Measurements from ENCODE around the gene JDP2. TPM values are rescaled to one million over a fixed set of nuclear protein-coding genes. Genes with fewer than 3 reads are reported as not detected.

The JDP2 gene
- total RNA-seq, 4 donors from 2014 or later, result 32.9 to 86.8 (median 50.1) TPM

DNA sequence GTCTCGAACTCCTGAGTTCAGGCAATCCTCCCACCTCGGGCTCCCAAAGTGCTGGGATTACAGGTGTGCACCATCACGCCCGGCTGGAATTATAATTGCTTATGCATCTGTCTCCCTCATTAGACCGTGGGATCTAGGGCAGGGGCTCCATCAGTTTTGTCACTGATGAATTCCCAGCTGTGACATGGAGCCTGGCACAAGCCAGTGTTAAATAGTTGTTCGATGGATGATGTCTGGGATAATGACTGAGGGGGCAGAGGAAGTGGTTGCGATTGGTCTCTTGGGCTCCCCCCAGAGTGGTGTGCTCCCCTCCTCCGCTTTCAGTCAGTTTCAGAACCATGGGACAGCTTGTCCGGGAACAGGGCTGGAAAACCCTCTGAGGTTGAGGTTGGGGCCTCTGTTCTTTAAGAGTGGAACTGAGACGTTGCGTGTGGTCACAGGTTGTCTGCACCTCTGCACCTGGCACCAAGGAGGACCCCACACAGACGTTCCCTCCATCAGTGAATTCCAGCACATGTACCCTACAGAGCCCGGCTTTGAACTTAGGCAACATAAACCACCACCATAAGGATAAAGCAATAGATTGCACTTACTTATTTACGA, 63.7 kb downstream of the JDP2 start:
- no peaks in the 10 kb centered on the region for H3K36me3 ChIP-seq
- intact Hi-C loops (cut with DNase I; ENCODE audit: low total_unique reads), result no loop called here
- H3K4me3 ChIP-seq, result no peak overlapping the region
- no peak for DNase-seq
- no peaks in the 10 kb centered on the region for H3K4me1 ChIP-seq
- TF ChIP-seq POLR2A (IDR thresholded peaks at IDR 0.05), result no peak
- no peak for TF ChIP-seq CTCF (IDR thresholded peaks at IDR 0.05)
- H3K27ac ChIP-seq, result no peak overlapping the region
- H3K9me3 ChIP-seq, result no peaks in the 10 kb centered on the region
- H3K27me3 ChIP-seq, result no peaks in the 10 kb centered on the region

GRCh38 chr14:75492832-75493591, 65.2 kb downstream of the JDP2 start:
- H3K27me3 ChIP-seq, result no peaks in the 10 kb centered on the region
- no peaks in the 10 kb centered on the region for H3K4me1 ChIP-seq
- DNase-seq, result no peak
- no peak overlapping the region for H3K27ac ChIP-seq
- TF ChIP-seq POLR2A (IDR thresholded peaks at IDR 0.05), result no peak
- no peak for TF ChIP-seq CTCF (IDR thresholded peaks at IDR 0.05)
- intact Hi-C loops (cut with DNase I; ENCODE audit: low total_unique reads), result no loop called here
- H3K9me3 ChIP-seq, result no peaks in the 10 kb centered on the region
- H3K36me3 ChIP-seq, result no peaks in the 10 kb centered on the region
- H3K4me3 ChIP-seq, result no peak overlapping the region

DNA sequence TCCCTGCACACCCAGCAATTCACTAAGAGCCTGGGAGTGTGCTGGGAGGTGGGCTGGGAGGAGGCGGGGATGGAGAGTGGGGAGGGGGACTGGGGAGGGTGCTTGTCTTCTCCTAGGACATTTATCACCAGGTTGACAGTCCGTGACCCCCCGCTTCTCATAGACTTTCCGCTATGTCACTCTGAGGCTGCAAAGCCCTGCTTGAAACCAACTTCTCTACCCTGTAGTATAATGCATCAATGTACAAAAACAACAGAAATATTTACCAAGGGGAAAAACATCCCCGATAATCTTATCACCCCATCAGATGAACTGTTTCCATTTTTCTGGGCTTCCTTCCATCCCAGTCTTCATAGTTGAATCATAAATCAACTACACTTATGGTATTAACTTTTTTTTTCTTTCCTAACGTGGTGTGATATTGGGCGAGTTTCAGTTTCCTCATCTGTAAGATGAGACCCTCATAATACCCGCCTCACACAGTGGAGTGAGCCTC, 65.8 kb downstream of the JDP2 start:
- Histone ChIP-seq H3K27me3 (no peaks in the 10 kb centered on the region), H3K27ac (no peak overlapping the region), H3K36me3 (no peaks in the 10 kb centered on the region), H3K4me3 (no peak overlapping the region), H3K9me3 (no peaks in the 10 kb centered on the region), H3K4me1 (no peaks in the 10 kb centered on the region)
- no peak for TF ChIP-seq POLR2A (IDR thresholded peaks at IDR 0.05)
- no peak for TF ChIP-seq CTCF (IDR thresholded peaks at IDR 0.05)
- intact Hi-C loops (cut with DNase I; ENCODE audit: low total_unique reads), result no loop called here
- DNase-seq, result no peak

DNA sequence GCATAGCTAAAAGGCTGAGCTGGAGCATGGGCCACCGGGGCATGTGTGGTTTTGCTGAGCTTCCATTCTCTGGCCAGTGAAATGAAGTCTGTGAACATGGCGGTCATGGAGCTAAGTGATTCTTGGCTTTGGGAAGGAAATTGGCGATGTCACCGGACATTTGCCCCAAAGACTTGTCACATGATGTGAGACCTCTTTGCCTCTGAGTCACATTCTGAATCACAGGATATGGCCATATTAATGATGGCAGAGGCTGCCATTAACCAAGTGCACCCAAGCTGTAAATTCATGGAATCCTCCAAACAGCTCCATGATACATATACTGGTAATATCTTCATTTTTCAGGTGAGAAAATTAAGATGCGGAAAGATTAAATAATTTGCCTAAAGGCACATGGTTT, 67.1 kb downstream of the JDP2 start:
- intact Hi-C loops (cut with DNase I; ENCODE audit: low total_unique reads), result no loop called here
- no peak for TF ChIP-seq CTCF (IDR thresholded peaks at IDR 0.05)
- TF ChIP-seq POLR2A (IDR thresholded peaks at IDR 0.05), result no peak
- DNase-seq, result no peak
- H3K9me3 ChIP-seq, result no peaks in the 10 kb centered on the region
- H3K27ac ChIP-seq, result no peak overlapping the region
- no peaks in the 10 kb centered on the region for H3K36me3 ChIP-seq
- H3K27me3 ChIP-seq, result no peaks in the 10 kb centered on the region
- H3K4me3 ChIP-seq, result no peak overlapping the region
- H3K4me1 ChIP-seq, result no peaks in the 10 kb centered on the region

GRCh38 chr14:75495399-75495798, 67.6 kb downstream of the JDP2 start:
- H3K4me3 ChIP-seq, result no peak overlapping the region
- no peak for DNase-seq
- no peaks in the 10 kb centered on the region for H3K4me1 ChIP-seq
- no peaks in the 10 kb centered on the region for H3K36me3 ChIP-seq
- intact Hi-C loops (cut with DNase I; ENCODE audit: low total_unique reads), result no loop called here
- no peaks in the 10 kb centered on the region for H3K27me3 ChIP-seq
- no peak for TF ChIP-seq CTCF (IDR thresholded peaks at IDR 0.05)
- TF ChIP-seq POLR2A (IDR thresholded peaks at IDR 0.05), result no peak
- no peaks in the 10 kb centered on the region for H3K9me3 ChIP-seq
- no peak overlapping the region for H3K27ac ChIP-seq
